IPS-18a (cell line): ENCODE data around the gene FDXR.

Experiments used
- H3K27ac ChIP-seq: one replicate; pipeline ENCODE4 v1.5.1; 2013; ENCODE audit warnings: low read length
- H3K27me3 ChIP-seq: one replicate; pipeline ENCODE4 v1.6.1; 2013; ENCODE audit warnings: mild to moderate bottlenecking, low read length; ENCODE audit not compliant: control insufficient read depth, insufficient read depth
- H3K36me3 ChIP-seq: one replicate; pipeline ENCODE4 v1.6.1; 2013; ENCODE audit warnings: low read depth, low read length; ENCODE audit not compliant: control insufficient read depth
- H3K4me1 ChIP-seq: one replicate; pipeline ENCODE4 v1.6.1; 2013; ENCODE audit warnings: low read depth, low read length; ENCODE audit not compliant: control insufficient read depth
- H3K4me3 ChIP-seq: one replicate; pipeline ENCODE4 v1.5.1; 2013; ENCODE audit warnings: low read length
- H3K9ac ChIP-seq: one replicate; pipeline ENCODE4 v1.6.1; 2013; ENCODE audit warnings: mild to moderate bottlenecking, low read length, moderate library complexity
- H3K9me3 ChIP-seq: one replicate; pipeline ENCODE4 v1.6.1; 2013; ENCODE audit warnings: low read depth, low read length; ENCODE audit not compliant: control insufficient read depth

FDXR gene

GRCh38 chr17:74859459-74860228, 13.2 kb downstream of the FDXR start, which contains the start of gene GRIN2C:
Gene GRIN2C (minus strand): TSS chr17:74859885. CDS start chr17:74855092, 4,793 bp downstream.
- peak within 1 kb of the TSS; percentile 35 for H3K4me3 ChIP-seq
- no peaks in the 10 kb centered on the region for H3K9me3 ChIP-seq
- H3K36me3 ChIP-seq, result no peaks in the 10 kb centered on the region
- no peak within 1 kb of the TSS for H3K27ac ChIP-seq
- no peak within 1 kb of the TSS for H3K9ac ChIP-seq
- H3K4me1 ChIP-seq, result peaks cover 3% of the 10 kb centered on the region
- peaks cover 81% of the 10 kb centered on the region for H3K27me3 ChIP-seq

- no peaks in the 10 kb centered on the region for H3K9me3 ChIP-seq
- H3K27me3 ChIP-seq, result peaks cover 88% of the 10 kb centered on the region
- H3K36me3 ChIP-seq, result no peaks in the 10 kb centered on the region
- no peak overlapping the region for H3K9ac ChIP-seq
- H3K4me1 ChIP-seq, result peaks cover 3% of the 10 kb centered on the region
- H3K27ac ChIP-seq, result no peak overlapping the region
- peak overlapping the region; percentile 35 for H3K4me3 ChIP-seq
Observed at GRCh38 chr17:74858672-74859458, 13.9 kb downstream of the FDXR start.

GRCh38 chr17:74857191-74857590, 15.6 kb downstream of the FDXR start:
- Histone ChIP-seq H3K9ac (no peak overlapping the region), H3K27me3 (peaks cover 96% of the 10 kb centered on the region), H3K4me1 (peaks cover 8% of the 10 kb centered on the region), H3K9me3 (no peaks in the 10 kb centered on the region), H3K36me3 (no peaks in the 10 kb centered on the region), H3K4me3 (no peak overlapping the region), H3K27ac (no peak overlapping the region)

GRCh38 chr17:74856112-74856511, 16.7 kb downstream of the FDXR start:
- no peak overlapping the region for H3K4me3 ChIP-seq
- H3K27ac ChIP-seq, result no peak overlapping the region
- H3K36me3 ChIP-seq, result no peaks in the 10 kb centered on the region
- H3K27me3 ChIP-seq, result peaks cover 98% of the 10 kb centered on the region
- peaks cover 5% of the 10 kb centered on the region for H3K4me1 ChIP-seq
- no peak overlapping the region for H3K9ac ChIP-seq
- H3K9me3 ChIP-seq, result no peaks in the 10 kb centered on the region

GRCh38 chr17:74855323-74855722, 17.5 kb downstream of the FDXR start:
- H3K27me3 ChIP-seq, result peaks cover 98% of the 10 kb centered on the region
- H3K4me3 ChIP-seq, result no peak overlapping the region
- no peaks in the 10 kb centered on the region for H3K9me3 ChIP-seq
- H3K27ac ChIP-seq, result no peak overlapping the region
- H3K4me1 ChIP-seq, result peaks cover 5% of the 10 kb centered on the region
- no peaks in the 10 kb centered on the region for H3K36me3 ChIP-seq
- H3K9ac ChIP-seq, result no peak overlapping the region

- Histone ChIP-seq H3K27me3 (peaks cover 98% of the 10 kb centered on the region), H3K9ac (no peak overlapping the region), H3K9me3 (no peaks in the 10 kb centered on the region), H3K4me3 (no peak overlapping the region), H3K27ac (no peak overlapping the region), H3K4me1 (peaks cover 5% of the 10 kb centered on the region), H3K36me3 (no peaks in the 10 kb centered on the region)
Observed at GRCh38 chr17:74854792-74855191, 18.0 kb downstream of the FDXR start.

GRCh38 chr17:74853669-74854068, 19.1 kb downstream of the FDXR start:
- Histone ChIP-seq H3K4me3 (no peak overlapping the region), H3K27me3 (peaks cover 98% of the 10 kb centered on the region), H3K27ac (no peak overlapping the region), H3K9ac (no peak overlapping the region), H3K9me3 (no peaks in the 10 kb centered on the region), H3K4me1 (peaks cover 5% of the 10 kb centered on the region), H3K36me3 (no peaks in the 10 kb centered on the region)

- Histone ChIP-seq H3K4me3 (peak overlapping the region; percentile 71), H3K4me1 (peaks cover 5% of the 10 kb centered on the region), H3K9me3 (no peaks in the 10 kb centered on the region), H3K27ac (no peak overlapping the region), H3K36me3 (no peaks in the 10 kb centered on the region), H3K27me3 (peaks cover 98% of the 10 kb centered on the region), H3K9ac (no peak overlapping the region)
Observed at GRCh38 chr17:74853048-74853397, 19.8 kb downstream of the FDXR start.

GRCh38 chr17:74852237-74853047, 20.4 kb downstream of the FDXR start:
- H3K4me3 ChIP-seq, result peak overlapping the region; percentile 71
- no peak overlapping the region for H3K27ac ChIP-seq
- H3K9ac ChIP-seq, result no peak overlapping the region

GRCh38 chr17:74851612-74852236, 21.1 kb downstream of the FDXR start:
- peaks cover 5% of the 10 kb centered on the region for H3K4me1 ChIP-seq
- H3K36me3 ChIP-seq, result no peaks in the 10 kb centered on the region
- peaks cover 92% of the 10 kb centered on the region for H3K27me3 ChIP-seq
- H3K9me3 ChIP-seq, result no peaks in the 10 kb centered on the region
- no peak overlapping the region for H3K4me3 ChIP-seq
- no peak overlapping the region for H3K9ac ChIP-seq
- H3K27ac ChIP-seq, result no peak overlapping the region

More at GRCh38 chr17:74852237-74853047, 20.4 kb downstream of the FDXR start:
- Histone ChIP-seq H3K36me3 (no peaks in the 10 kb centered on the region), H3K27me3 (peaks cover 98% of the 10 kb centered on the region), H3K4me1 (peaks cover 5% of the 10 kb centered on the region), H3K9me3 (no peaks in the 10 kb centered on the region)

- Histone ChIP-seq H3K36me3 (no peaks in the 10 kb centered on the region), H3K27me3 (peaks cover 91% of the 10 kb centered on the region)
Observed at GRCh38 chr17:74850914-74851313, 21.9 kb downstream of the FDXR start.

More at GRCh38 chr17:74850914-74851313, 21.9 kb downstream of the FDXR start:
- peaks cover 5% of the 10 kb centered on the region for H3K4me1 ChIP-seq
- no peak overlapping the region for H3K27ac ChIP-seq
- H3K9me3 ChIP-seq, result no peaks in the 10 kb centered on the region
- no peak overlapping the region for H3K4me3 ChIP-seq
- H3K9ac ChIP-seq, result no peak overlapping the region
